Activated CD4-positive, alpha-beta T cell treated with anti-CD3 and anti-CD28 coated beads, Interleukin-2, amount 50 U/mL, for 4 hours (primary cell): Measurements from ENCODE around the gene TPST2.

Experiments used
- DNase-seq, 2 experiments: peaks; one replicate each; pipeline ENCODE4 v3.0.0-alpha.2; 2020

Gene TPST2

GRCh38 chr22:26527574-26528465, 62.1 kb downstream of the TPST2 start:
- DNase-seq = no peak

GRCh38 chr22:26527167-26527566, 62.8 kb downstream of the TPST2 start:
- DNase-seq = no peak

GRCh38 chr22:26525946-26526564, 63.9 kb downstream of the TPST2 start:
- no peak for DNase-seq

DNA sequence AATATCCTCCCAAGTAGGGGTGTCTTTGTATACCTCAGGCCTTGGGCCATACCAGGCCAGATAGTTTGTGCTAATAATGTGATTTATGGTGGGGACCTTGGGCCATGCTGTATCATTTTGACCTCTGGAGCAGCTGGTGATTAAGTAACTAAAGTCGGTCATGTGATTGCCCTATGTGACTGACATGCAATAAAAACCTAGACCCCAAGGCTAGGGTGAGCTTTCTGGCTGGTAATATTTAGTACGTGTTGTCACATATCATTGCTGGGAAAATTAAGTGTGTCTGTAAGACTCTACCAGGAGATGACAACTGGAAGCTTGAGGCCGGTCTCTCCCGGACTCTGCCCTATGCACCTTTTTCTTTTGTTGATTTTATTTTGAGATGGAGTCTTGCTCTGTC, 65.1 kb downstream of the TPST2 start:
- DNase-seq = no peak

DNA sequence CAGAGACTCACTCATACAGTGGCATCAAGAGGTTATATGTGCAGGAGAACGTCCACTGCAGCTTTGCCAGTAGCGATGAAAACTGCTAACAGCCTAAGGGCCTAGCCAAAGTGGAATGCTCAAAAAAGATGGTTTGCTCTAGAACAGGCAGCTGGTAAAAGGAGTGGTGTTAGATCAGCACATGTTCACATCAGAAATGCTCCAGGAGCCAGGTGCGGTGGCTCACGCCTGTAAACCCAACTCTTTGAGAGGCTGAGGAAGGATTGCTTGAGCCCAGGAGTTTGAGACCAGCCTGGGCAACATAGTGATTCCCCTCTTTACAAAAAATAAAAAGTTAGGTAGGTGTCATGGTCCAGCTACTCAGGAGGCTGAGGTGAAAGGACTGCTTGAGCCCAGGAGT, 67.3 kb downstream of the TPST2 start:
- DNase-seq = no peak

GRCh38 chr22:26522012-26522411, 67.9 kb downstream of the TPST2 start:
- DNase-seq = no peak

DNA sequence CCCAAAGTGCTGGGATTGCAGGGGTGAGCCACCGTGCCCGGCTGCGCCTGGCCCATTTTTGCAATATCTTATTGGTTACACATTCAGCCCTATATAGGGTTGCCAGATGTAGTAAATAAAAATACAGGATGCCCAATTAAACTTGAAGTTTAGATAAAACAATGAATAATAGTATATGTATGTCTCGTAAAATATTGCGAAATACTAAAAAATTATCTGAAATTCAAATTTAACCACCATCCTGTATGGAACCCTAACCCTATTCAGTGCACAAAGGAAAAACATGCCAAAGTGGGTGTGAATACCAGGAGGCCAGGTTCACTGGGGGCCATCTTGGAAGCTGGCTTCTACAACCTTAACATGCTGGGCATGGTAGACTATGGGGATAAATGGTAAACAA, 72.5 kb downstream of the TPST2 start:
- no peak for DNase-seq

DNA sequence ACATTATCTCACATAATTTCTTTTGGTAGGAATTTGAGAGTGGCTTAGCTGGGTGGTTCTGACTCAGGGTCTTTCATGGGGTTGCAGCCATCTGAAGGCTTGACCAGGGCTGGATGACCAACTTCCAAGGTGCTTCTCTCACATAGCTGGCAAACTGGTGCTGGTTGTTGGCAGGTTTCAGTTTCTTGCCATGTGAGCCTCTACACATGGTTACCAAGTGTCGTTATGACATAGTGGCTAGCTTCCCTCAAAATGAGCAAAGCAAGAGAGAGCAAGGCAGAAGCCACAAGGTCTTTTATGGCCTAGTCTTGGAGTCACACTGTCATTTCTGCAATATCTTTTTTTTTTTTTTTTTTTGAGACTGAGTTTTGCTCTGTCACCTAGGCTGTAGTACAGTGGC, 73.4 kb downstream of the TPST2 start:
- DNase-seq = no peak

DNA sequence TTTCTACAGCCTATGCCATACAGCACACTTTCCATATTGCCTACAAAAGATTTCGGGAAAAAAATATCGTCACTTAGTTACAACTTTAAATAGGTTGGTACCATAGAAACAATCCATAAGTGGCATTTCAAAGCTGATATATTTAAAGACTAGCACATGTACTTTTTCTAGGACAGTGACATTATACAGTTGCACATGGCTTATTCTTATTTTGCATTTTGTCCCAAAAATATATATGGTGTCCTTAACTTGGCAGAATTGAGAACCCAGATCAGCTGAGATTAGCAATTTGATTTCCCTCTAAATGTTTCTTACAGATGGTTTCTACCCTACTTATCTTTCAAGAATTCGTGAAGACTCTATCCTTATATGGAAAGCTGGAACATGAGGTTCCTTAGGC, 74.0 kb downstream of the TPST2 start:
- DNase-seq = no peak

DNA sequence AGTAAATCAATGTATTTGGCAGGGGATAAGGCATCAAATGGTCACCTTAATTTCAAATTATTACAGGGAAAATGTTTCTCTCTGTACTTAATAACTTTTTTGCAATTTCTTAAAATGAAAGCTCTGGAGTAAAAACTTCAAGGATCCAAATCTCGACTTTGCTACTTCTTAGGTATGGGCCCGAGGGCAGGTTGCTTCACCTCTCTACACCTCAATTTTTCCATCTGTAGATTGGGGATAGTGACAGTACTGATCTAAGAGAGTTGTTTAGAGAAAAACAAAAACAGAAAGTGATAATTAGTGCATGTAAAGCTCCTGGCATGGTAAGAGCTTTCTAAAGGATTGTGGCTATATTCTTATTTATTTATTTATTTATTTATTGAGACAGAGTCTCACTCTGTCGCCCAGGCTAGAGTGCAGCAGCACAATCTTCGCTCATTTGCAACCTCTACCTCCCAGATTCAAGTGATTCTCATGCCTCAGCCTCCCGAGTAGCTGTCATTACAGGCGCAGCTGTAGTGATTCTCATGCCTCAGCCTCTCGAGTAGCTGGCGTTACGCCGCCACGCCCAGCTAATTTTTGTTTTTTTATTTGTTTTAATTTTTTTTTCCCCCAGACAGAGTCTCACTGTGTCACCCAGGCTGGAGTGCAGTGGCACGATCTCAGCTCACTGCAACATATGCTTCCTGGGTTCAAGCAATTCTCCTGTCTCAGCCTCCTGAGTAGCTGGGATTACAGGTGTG, 75.3 kb downstream of the TPST2 start:
- no peak for DNase-seq

DNA sequence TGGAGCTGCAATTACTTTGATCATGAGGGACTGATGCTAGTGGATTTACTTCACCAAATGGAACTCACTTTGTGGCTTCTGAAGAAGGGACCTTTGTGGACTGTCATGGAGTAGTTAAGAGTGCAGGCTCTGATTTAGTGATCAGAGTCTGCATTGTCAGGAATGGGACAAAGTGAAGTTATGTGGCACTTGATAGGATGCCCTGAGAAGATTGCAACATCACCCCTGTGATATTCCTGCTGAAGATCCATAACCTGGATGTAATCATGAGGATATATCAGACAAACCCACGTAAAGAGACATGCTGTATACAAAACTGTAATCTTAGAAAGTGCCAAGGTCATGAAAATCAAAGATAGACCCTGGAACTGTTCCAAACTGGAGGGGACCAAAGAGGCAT, 76.1 kb downstream of the TPST2 start:
- DNase-seq = no peak

DNA sequence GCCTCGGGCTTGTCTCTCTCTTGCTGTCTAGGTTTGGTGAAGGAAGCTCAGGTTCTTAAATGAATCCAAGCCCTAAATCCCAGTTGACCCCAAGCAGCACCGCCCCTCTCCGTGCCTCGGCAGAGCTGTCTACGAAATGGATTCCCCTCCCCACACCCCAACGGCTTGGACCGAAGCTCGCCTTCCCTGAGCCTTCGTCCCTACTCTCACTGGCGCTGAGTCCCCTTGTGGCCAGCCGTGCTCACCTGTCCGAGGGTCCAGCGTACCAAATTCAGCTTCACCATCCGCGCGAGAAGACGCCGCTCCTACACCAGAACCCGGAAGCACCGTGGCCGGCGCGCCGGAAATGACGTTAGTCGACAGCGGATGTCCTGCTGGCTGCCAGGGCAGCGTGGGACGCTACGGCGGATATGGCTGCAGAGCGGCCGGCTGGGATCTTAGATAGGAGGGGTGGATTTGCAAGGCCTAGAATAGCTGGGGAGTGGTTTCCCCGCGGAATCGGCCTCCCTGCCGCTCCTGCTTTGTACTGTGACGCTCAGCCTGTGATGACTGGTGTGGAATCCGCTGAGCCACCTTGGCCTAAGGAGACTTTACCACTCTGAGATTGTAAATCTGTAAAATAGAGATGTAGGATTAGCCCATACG, 77.7 kb downstream of the TPST2 start, which contains the start of gene TFIP11:
TSS of gene TFIP11 (minus strand) at position 325 of the 645 bp plus-strand sequence. CDS start 2,201 bp downstream, outside the sequence.
- peak; percentile 86 to 88 for DNase-seq

- DNase-seq = no peak
Observed at GRCh38 chr22:26508148-26508547, 81.8 kb downstream of the TPST2 start.

GRCh38 chr22:26503758-26504157, 86.2 kb downstream of the TPST2 start:
- no peak for DNase-seq

DNA sequence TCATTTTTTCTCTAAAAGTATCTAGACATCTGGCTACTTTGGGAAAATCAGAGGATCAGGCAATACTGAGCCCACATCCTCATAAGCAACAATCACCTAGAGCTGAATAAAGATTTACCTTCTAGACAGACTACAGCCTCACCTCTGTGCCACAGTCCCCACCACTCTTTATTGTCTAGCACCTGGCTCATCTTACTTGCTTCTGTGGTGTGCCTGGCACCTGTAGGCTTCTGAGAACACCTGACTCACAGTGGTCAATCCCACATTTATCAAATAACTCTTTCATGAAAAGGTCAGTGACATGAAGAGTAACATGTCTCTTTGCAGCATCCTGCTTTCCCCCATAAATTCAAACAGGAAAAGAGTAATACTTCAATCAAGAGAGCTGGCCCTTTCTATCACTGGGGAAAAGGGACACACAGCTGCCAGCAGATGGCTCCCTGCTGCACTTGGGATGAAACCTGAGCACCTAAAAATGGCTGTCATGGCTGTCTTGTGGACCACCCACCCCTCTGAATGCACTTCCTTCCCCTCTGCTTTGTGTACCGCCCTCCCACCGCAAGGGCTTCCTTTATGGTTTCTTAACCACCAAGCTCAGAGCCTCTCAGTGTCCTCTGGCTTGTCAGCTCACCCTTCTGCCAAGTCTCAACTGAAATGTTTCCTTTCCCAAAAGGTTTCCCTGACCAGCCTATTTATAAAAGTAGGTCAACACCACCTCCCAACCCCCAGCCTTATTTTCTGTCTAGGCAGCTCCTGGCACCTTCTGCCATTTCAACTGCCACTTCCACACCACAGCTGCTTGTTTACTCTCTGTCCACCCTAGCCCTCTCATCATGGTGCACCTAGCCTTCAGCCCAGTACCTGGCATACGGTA, 87.0 kb downstream of the TPST2 start:
- DNase-seq = peak; percentile 27 to 33

GRCh38 chr22:26501996-26502395, 87.9 kb downstream of the TPST2 start:
- DNase-seq = no peak

DNA sequence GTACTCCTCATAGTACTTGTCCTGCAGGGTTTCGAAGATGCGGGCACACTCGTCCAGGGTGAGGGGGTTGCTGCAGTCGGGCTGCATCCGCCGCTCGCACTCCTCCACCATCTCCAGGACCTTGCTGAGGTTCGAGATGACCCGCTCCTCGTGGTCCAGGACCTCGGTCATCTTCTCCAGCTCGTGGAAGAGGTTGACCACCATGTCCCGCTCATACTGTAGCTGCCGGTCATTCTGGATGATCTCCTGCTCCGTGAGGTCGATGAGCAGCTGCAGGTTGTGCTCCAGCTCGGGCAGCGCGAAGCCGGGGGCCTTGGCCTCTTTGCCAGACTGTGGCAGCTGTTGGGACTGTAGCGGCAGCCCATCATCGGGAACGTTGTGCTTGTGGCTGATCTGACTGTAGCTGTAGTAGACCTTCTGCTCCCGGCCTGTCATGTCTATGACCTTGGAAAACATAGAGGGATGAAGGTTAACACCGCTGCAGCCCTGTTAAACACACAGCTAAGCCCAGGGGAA, 90.7 kb downstream of the TPST2 start:
- no peak for DNase-seq

DNA sequence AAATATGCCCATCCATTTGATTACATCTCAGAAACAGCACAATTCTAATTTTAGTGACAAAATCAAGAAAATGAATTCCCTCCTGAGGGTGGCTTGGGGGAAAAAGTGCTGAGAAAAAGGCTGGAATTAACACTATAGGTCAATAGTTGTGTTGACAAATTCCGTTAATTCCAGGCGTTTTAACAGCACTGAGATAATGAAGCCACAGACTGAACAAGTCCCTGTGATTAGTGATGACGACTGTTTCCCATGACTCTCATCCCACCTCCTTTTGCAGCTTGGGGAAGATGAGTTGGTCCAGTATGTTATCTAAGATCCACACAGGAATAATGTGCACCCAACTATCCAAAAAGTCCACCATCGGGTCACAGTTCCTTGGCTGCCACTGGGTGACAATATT, 93.5 kb downstream of the TPST2 start:
- DNase-seq = no peak

- DNase-seq = no peak
Observed at GRCh38 chr22:26494506-26494905, 95.4 kb downstream of the TPST2 start.

DNA sequence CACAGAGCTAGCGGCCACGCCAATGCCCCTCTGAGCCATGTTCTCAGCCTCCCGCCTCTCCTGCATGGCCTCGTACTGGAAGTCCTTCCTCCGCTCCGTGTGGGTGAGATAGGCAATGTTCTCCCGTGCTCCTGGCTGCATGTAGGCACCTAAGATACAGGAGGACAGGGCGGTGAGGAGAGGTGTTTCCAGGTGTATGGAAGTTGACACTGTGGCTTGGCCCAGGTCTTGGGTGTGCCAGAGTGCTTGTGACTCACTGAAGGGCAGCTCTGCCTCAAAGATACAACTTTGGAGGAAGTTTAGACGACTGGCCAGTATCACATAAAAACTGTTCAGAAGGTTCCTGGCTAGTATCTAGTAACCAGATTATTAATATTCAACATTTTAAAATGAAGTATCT, 97.7 kb downstream of the TPST2 start:
- no peak for DNase-seq

- DNase-seq = no peak
Observed at GRCh38 chr22:26489447-26490036, 100.4 kb downstream of the TPST2 start.
